Parathyroid adenoma (tissue), 2 donors: ENCODE measurements around the gene SCGB3A1.

Source experiments
- H2AFZ ChIP-seq: fragments of 300-600 bp; sonication (generic); one replicate; pipeline ENCODE4 v1.7.0; 2017; ENCODE audit warnings: antibody characterized with exemption, mild to moderate bottlenecking
- H3K27ac ChIP-seq: fragments of 300-600 bp; sonication (generic); one replicate; pipeline ENCODE4 v1.7.0; 2017
- H3K27me3 ChIP-seq: fragments of 300-600 bp; sonication (generic); one replicate; pipeline ENCODE4 v1.7.0; 2017; ENCODE audit warnings: low read length; ENCODE audit not compliant: control insufficient read depth, insufficient read depth
- H3K36me3 ChIP-seq: fragments of 300-600 bp; sonication (generic); one replicate; pipeline ENCODE4 v1.7.0; 2017; ENCODE audit warnings: low read length; ENCODE audit not compliant: control insufficient read depth, insufficient read depth
- H3K4me1 ChIP-seq: fragments of 300-600 bp; sonication (generic); one replicate; pipeline ENCODE4 v1.7.0; 2017; ENCODE audit warnings: control low read depth
- H3K4me2 ChIP-seq: fragments of 300-600 bp; sonication (generic); one replicate; pipeline ENCODE4 v1.7.0; 2017; ENCODE audit warnings: low read length
- H3K4me3 ChIP-seq: fragments of 300-600 bp; sonication (generic); one replicate; pipeline ENCODE4 v1.7.0; 2017; ENCODE audit warnings: low read depth, low read length
- H3K79me2 ChIP-seq: fragments of 300-600 bp; sonication (generic); one replicate; pipeline ENCODE4 v1.7.0; 2017; ENCODE audit warnings: control low read depth
- H3K9ac ChIP-seq: fragments of 300-600 bp; sonication (generic); one replicate; pipeline ENCODE4 v1.7.0; 2017; ENCODE audit warnings: mild to moderate bottlenecking
- H3K9me3 ChIP-seq: fragments of 300-600 bp; sonication (generic); one replicate; pipeline ENCODE4 v1.7.0; 2017; ENCODE audit warnings: low read length; ENCODE audit not compliant: control insufficient read depth
- CTCF ChIP-seq: fragments of 300-600 bp; sonication (generic); IDR thresholded peaks from one replicate; pipeline ENCODE4 v1.7.0; 2017; ENCODE audit warnings: antibody characterized with exemption, mild to moderate bottlenecking
- donor health status: primary hyperparathyroidism.

Gene SCGB3A1

GRCh38 chr5:180603076-180603594 is 11.8 kb upstream of the SCGB3A1 start:
- H3K9ac ChIP-seq: no peak overlapping the region
- no peak overlapping the region for H2AFZ ChIP-seq
- H3K27me3 ChIP-seq: no peaks in the 10 kb centered on the region
- no peak overlapping the region for H3K4me3 ChIP-seq
- no peak for TF ChIP-seq CTCF
- no peaks in the 10 kb centered on the region for H3K9me3 ChIP-seq
- no peaks in the 10 kb centered on the region for H3K36me3 ChIP-seq
- no peak overlapping the region for H3K27ac ChIP-seq
- H3K4me1 ChIP-seq: no peaks in the 10 kb centered on the region
- H3K4me2 ChIP-seq: no peak overlapping the region
- no peaks in the 10 kb centered on the region for H3K79me2 ChIP-seq

GRCh38 chr5:180602481-180603075 is 11.3 kb upstream of the SCGB3A1 start:
- Histone ChIP-seq H3K27ac (no peak overlapping the region), H3K4me1 (no peaks in the 10 kb centered on the region), H3K9ac (no peak overlapping the region), H3K4me2 (no peak overlapping the region), H3K79me2 (no peaks in the 10 kb centered on the region), H3K9me3 (no peaks in the 10 kb centered on the region), H3K27me3 (no peaks in the 10 kb centered on the region), H3K4me3 (no peak overlapping the region), H2AFZ (no peak overlapping the region), H3K36me3 (no peaks in the 10 kb centered on the region)
- no peak for TF ChIP-seq CTCF

- no peaks in the 10 kb centered on the region for H3K36me3 ChIP-seq
- no peaks in the 10 kb centered on the region for H3K9me3 ChIP-seq
- no peak overlapping the region for H3K4me2 ChIP-seq
- H2AFZ ChIP-seq: no peak overlapping the region
- no peaks in the 10 kb centered on the region for H3K27me3 ChIP-seq
- H3K4me3 ChIP-seq: no peak overlapping the region
- no peak overlapping the region for H3K27ac ChIP-seq
- no peak for TF ChIP-seq CTCF
- H3K9ac ChIP-seq: no peak overlapping the region
- H3K79me2 ChIP-seq: no peaks in the 10 kb centered on the region
- H3K4me1 ChIP-seq: no peaks in the 10 kb centered on the region
Measured at GRCh38 chr5:180601591-180602480, 10.5 kb upstream of the SCGB3A1 start.

GRCh38 chr5:180600554-180601041 is 9.3 kb upstream of the SCGB3A1 start:
- H3K4me3 ChIP-seq: no peak overlapping the region
- no peak overlapping the region for H3K27ac ChIP-seq
- no peaks in the 10 kb centered on the region for H3K36me3 ChIP-seq
- no peak overlapping the region for H2AFZ ChIP-seq
- H3K27me3 ChIP-seq: no peaks in the 10 kb centered on the region
- H3K79me2 ChIP-seq: no peaks in the 10 kb centered on the region
- no peak for TF ChIP-seq CTCF
- H3K9ac ChIP-seq: no peak overlapping the region
- H3K9me3 ChIP-seq: no peaks in the 10 kb centered on the region
- no peaks in the 10 kb centered on the region for H3K4me1 ChIP-seq
- H3K4me2 ChIP-seq: no peak overlapping the region
